BJ (cell line): ENCODE results near the gene RAB11FIP5. TPM values are rescaled to one million over a fixed set of nuclear protein-coding genes. Genes with fewer than 3 reads are reported as not detected.

ENCODE experiments used
- CTCF ChIA-PET: fragments of 350-600 bp; formaldehyde crosslinking; extraction: SDS; loops from one replicate; lab custom pipeline; 2021; ENCODE audit warnings: antibody characterized with exemption, inconsistent platforms; lab: Yijun Ruan, JAX
- POLR2A ChIA-PET: fragments of 300-600 bp; sonication (Branson Sonifier 250); formaldehyde crosslinking; extraction: SDS; loops from one replicate; lab custom pipeline; 2021; ENCODE audit warnings: antibody characterized with exemption; lab: Charles Lee
- DNase-seq: peaks from one replicate; pipeline ENCODE4 v3.0.0-alpha.2; 2011; ENCODE audit warnings: low read depth
- H3K27me3 ChIP-seq: 2 replicates; pipeline ENCODE4 v1.6.0; 2011; ENCODE audit warnings: low read length; ENCODE audit not compliant: control insufficient read depth, insufficient read depth
- H3K36me3 ChIP-seq: 2 replicates; pipeline ENCODE4 v1.5.1; 2011; ENCODE audit warnings: low read length; ENCODE audit not compliant: control insufficient read depth, insufficient read depth
- H3K4me3 ChIP-seq: 2 replicates; pipeline ENCODE4 v1.5.1; 2011; ENCODE audit warnings: low read depth, mild to moderate bottlenecking, control low read depth, low read length
- polyA plus RNA-seq: library from polyadenylated mRNA; depleted of rRNA; stranded (reverse); fragments of >200 nt; gene quantifications from 2 replicates; pipeline ENCODE4 v1.2.3, GENCODE V29; 2011
- TF ChIP-seq, protein P1 (sequence below): IDR thresholded peaks from 2 replicates; pipeline ENCODE4 v1.5.1; 2011; ENCODE audit warnings: low read depth, mild to moderate bottlenecking, control low read depth, inconsistent platforms, low read length, moderate library complexity; ENCODE audit not compliant: insufficient read depth

The RAB11FIP5 gene
- polyA plus RNA-seq, 1 experiment: 52.0 TPM

DNA sequence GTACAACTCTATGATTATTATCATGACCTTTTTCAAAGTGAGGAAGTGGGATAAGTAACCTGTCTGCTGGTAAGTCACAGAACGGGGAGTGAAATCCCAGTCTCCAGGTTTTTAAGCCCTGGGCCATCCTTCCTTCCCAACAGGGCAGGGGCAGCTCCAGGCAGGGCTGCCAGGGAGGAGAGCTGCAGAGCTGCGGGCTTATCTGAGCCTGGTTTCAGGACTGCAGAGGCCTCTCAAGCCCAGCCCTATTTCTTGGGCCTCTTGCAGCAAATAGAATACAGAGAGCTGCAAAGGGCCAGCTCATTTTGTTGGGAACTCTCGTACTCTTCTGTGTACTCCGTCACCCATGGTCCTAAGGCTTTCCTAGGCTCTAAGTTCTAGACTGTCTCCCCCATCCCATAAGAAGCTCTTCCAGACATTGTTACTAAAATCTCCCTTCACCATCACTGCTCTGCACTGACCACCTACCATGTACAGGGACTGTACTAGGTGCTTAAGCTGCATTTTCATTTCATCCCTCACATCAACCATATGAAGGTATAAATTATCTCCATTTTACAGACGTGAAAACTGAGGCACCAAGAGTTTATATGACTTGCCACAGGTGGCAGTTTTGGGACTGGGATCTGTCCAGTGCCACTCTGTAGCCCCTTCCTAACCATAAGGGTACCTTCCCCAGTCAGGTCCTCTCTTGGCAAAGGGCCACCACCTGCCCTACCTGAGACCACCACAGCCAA is 3.1 kb downstream of the RAB11FIP5 start:
- H3K36me3 ChIP-seq: peaks cover 2% of the 10 kb centered on the region; the same call in 1 of the 2 replicates
- CTCF ChIA-PET: interaction anchor here (1.8 to 3.9 kb wide), 4 partner anchors 10 to 68 kb away, joined by 5 to 24 read pairs (median 11); no protein-coding TSS in a partner anchor
- H3K27me3 ChIP-seq: no peaks in the 10 kb centered on the region
- no peak overlapping the region for H3K4me3 ChIP-seq
- DNase-seq: no peak
- POLR2A ChIA-PET: no interaction called here
- TF ChIP-seq, protein P1, sequence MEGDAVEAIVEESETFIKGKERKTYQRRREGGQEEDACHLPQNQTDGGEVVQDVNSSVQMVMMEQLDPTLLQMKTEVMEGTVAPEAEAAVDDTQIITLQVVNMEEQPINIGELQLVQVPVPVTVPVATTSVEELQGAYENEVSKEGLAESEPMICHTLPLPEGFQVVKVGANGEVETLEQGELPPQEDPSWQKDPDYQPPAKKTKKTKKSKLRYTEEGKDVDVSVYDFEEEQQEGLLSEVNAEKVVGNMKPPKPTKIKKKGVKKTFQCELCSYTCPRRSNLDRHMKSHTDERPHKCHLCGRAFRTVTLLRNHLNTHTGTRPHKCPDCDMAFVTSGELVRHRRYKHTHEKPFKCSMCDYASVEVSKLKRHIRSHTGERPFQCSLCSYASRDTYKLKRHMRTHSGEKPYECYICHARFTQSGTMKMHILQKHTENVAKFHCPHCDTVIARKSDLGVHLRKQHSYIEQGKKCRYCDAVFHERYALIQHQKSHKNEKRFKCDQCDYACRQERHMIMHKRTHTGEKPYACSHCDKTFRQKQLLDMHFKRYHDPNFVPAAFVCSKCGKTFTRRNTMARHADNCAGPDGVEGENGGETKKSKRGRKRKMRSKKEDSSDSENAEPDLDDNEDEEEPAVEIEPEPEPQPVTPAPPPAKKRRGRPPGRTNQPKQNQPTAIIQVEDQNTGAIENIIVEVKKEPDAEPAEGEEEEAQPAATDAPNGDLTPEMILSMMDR: no peak

GRCh38 chr2:73107211-73107926 is 5.4 kb downstream of the RAB11FIP5 start:
- Histone ChIP-seq H3K4me3 (no peak overlapping the region), H3K36me3 (peaks cover 2% of the 10 kb centered on the region; the same call in 1 of the 2 replicates), H3K27me3 (no peaks in the 10 kb centered on the region)
- CTCF ChIA-PET: interaction anchor here (0.7 to 4.6 kb wide), 5 partner anchors 14 to 54 kb away, joined by 3 to 21 read pairs (median 5); no protein-coding TSS in a partner anchor
- POLR2A ChIA-PET: no interaction called here
- TF ChIP-seq, protein P1: no peak
- no peak for DNase-seq

GRCh38 chr2:73106791-73107190 is 6.0 kb downstream of the RAB11FIP5 start:
- TF ChIP-seq, protein P1: no peak
- no peaks in the 10 kb centered on the region for H3K27me3 ChIP-seq
- H3K36me3 ChIP-seq: peaks cover 2% of the 10 kb centered on the region; the same call in 1 of the 2 replicates
- no peak for DNase-seq
- POLR2A ChIA-PET: no interaction called here
- no peak overlapping the region for H3K4me3 ChIP-seq
- CTCF ChIA-PET: interaction anchor here (0.7 to 4.6 kb wide), 5 partner anchors 14 to 54 kb away, joined by 3 to 21 read pairs (median 5); no protein-coding TSS in a partner anchor

- TF ChIP-seq, protein P1: no peak
- ChIA-PET CTCF (interaction anchor here (1.2 to 4.6 kb wide), 3 partner anchors 17 to 111 kb away, joined by 3 to 21 read pairs (median 8); no protein-coding TSS in a partner anchor), POLR2A (no interaction called here)
- DNase-seq: no peak
- Histone ChIP-seq H3K4me3 (no peak overlapping the region), H3K36me3 (peaks cover 2% of the 10 kb centered on the region; the same call in 1 of the 2 replicates), H3K27me3 (no peaks in the 10 kb centered on the region)
These were observed 7.2 kb downstream of the RAB11FIP5 start for GRCh38 chr2:73105511-73105971.

- Histone ChIP-seq H3K4me3 (no peak overlapping the region), H3K27me3 (no peaks in the 10 kb centered on the region), H3K36me3 (peaks cover 2% of the 10 kb centered on the region; the same call in 1 of the 2 replicates)
- TF ChIP-seq, protein P1: no peak
- CTCF ChIA-PET: interaction anchor here (1.2 to 4.6 kb wide), 3 partner anchors 17 to 110 kb away, joined by 3 to 21 read pairs (median 8); no protein-coding TSS in a partner anchor
- POLR2A ChIA-PET: no interaction called here
- DNase-seq: no peak
These were observed 7.8 kb downstream of the RAB11FIP5 start for GRCh38 chr2:73104933-73105332.
